Uterus (tissue), 2 donors: Measurements from ENCODE around the gene CCL22.

ENCODE experiments used
- CTCF ChIP-seq, 4 experiments: fragments of 200-600 bp in 2 of 4; fragments of 450-650 bp in 2 of 4; sonication (generic) in 2 of 4; IDR thresholded peaks; one replicate each; pipeline ENCODE4 v1.5.1; 2016 to 2019; ENCODE audit warnings: antibody characterized with exemption in 4 of 4, mild to moderate bottlenecking in 2 of 4, moderate library complexity in 1 of 4
- POLR2A ChIP-seq, 2 donors: fragments of 450-650 bp; IDR thresholded peaks; one replicate each; pipeline ENCODE4 v1.6.1; 2016; ENCODE audit warnings: antibody characterized with exemption in 2 of 2, mild to moderate bottlenecking in 1 of 2, moderate library complexity in 1 of 2

- TF ChIP-seq CTCF (IDR thresholded peaks at IDR 0.05) (no peak), POLR2A (IDR thresholded peaks at IDR 0.05) (no peak)
Observed at GRCh38 chr16:57324749-57325148, 33.8 kb upstream of the CCL22 start.
